Lower leg skin (tissue), 3 donors: ENCODE results near the gene ARHGEF19.

Experiments used
- POLR2A ChIP-seq, 2 donors: fragments of 450-650 bp; IDR thresholded peaks; one replicate each; pipeline ENCODE4 v1.6.1; 2016 to 2017; ENCODE audit warnings: antibody characterized with exemption in 2 of 2, mild to moderate bottlenecking in 1 of 2, moderate library complexity in 1 of 2
- TF ChIP-seq, protein P1 (sequence below), 3 donors: fragments of 450-650 bp; IDR thresholded peaks; one replicate each; pipeline ENCODE4 v1.5.1; 2016; ENCODE audit warnings: antibody characterized with exemption in 3 of 3, mild to moderate bottlenecking in 3 of 3, moderate library complexity in 2 of 3

DNA sequence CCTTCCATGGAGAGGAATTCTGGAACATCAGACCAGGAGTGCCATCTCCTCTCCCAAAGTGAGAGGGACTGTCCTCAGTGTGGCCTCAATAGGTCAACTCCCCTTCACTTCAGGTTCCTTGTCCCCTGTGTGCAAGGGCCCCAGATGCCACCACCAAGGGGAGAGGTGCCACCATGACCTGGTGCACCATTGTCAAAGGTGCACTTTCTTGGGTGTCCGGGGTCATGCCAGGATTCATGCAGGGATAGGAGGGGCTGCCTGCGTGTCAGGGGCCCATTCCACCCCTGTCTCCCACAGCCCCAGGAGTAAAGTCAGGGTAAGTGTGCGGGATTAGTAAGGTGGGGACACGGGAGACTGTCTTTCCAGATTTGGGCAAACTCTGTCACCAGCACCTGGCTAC is 35.1 kb downstream of the ARHGEF19 start:
- TF ChIP-seq, protein P1, sequence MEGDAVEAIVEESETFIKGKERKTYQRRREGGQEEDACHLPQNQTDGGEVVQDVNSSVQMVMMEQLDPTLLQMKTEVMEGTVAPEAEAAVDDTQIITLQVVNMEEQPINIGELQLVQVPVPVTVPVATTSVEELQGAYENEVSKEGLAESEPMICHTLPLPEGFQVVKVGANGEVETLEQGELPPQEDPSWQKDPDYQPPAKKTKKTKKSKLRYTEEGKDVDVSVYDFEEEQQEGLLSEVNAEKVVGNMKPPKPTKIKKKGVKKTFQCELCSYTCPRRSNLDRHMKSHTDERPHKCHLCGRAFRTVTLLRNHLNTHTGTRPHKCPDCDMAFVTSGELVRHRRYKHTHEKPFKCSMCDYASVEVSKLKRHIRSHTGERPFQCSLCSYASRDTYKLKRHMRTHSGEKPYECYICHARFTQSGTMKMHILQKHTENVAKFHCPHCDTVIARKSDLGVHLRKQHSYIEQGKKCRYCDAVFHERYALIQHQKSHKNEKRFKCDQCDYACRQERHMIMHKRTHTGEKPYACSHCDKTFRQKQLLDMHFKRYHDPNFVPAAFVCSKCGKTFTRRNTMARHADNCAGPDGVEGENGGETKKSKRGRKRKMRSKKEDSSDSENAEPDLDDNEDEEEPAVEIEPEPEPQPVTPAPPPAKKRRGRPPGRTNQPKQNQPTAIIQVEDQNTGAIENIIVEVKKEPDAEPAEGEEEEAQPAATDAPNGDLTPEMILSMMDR (IDR thresholded peaks at IDR 0.05) = no peak
- TF ChIP-seq POLR2A (IDR thresholded peaks at IDR 0.05) = no peak
